SH-SY5Y (cell line): ENCODE data around the gene SCN4B.

Experiments
- GATA2 ChIP-seq: IDR thresholded peaks from 2 replicates; pipeline ENCODE4 v1.6.1; 2011; ENCODE audit warnings: mild to moderate bottlenecking, low read depth, low read length
- GATA3 ChIP-seq: IDR thresholded peaks from 2 replicates; pipeline ENCODE4 v1.6.1; 2011; ENCODE audit warnings: low read depth, mild to moderate bottlenecking, low read length, moderate library complexity

GRCh38 chr11:118157186-118157895, 4.7 kb upstream of the SCN4B start:
- TF ChIP-seq GATA2 (no peak), GATA3 (no peak)
